Measurements from ENCODE around the gene MMP8. TPM values are rescaled to one million over a fixed set of nuclear protein-coding genes. Genes with fewer than 3 reads are reported as not detected.
"Not testable (repeated sequence)": the region's sequence is repeated elsewhere in the genome, so short reads cannot be mapped to it uniquely, and the experiment has no call there.

The MMP8 gene
- total RNA-seq, 4 donors from 2014 or later, result 0.24 to 0.45 TPM; not detected in 2

DNA sequence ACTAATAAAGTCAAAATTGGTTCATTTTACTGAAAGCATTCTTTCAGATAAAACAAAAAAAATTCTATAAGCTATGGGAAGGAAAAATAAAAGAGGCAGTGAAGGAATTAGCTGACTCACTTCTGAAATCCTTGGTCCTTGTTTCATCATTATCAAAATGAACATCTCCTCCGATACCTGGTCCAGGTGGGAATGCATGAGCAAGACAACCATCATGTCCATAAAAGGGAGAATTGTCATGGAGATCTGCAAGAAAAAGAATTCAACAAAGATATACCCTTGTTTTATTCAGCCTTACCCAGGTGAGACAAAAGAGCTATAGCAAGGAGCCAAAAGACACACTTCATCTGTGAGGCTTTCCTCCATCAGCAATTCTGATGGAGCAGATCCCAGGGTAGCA is 28.5 kb upstream of the MMP8 start:
- Histone ChIP-seq H3K27ac (no peak overlapping the region), H3K36me3 (no peaks in the 10 kb centered on the region), H3K4me3 (replicated peaks in 1 of 3) (no peak overlapping the region), H3K27me3 (no peaks in the 10 kb centered on the region), H3K4me1 (no peaks in the 10 kb centered on the region), H3K9me3 (no peaks in the 10 kb centered on the region)
- intact Hi-C loops (cut with DNase I), result no loop called here
- WGBS, 2 donors, result 94 to 98% methylated on average over 1 of the region's 1 CpG
- no peak for DNase-seq
- TF ChIP-seq POLR2A (IDR thresholded peaks at IDR 0.05), result no peak
- TF ChIP-seq, protein P1, sequence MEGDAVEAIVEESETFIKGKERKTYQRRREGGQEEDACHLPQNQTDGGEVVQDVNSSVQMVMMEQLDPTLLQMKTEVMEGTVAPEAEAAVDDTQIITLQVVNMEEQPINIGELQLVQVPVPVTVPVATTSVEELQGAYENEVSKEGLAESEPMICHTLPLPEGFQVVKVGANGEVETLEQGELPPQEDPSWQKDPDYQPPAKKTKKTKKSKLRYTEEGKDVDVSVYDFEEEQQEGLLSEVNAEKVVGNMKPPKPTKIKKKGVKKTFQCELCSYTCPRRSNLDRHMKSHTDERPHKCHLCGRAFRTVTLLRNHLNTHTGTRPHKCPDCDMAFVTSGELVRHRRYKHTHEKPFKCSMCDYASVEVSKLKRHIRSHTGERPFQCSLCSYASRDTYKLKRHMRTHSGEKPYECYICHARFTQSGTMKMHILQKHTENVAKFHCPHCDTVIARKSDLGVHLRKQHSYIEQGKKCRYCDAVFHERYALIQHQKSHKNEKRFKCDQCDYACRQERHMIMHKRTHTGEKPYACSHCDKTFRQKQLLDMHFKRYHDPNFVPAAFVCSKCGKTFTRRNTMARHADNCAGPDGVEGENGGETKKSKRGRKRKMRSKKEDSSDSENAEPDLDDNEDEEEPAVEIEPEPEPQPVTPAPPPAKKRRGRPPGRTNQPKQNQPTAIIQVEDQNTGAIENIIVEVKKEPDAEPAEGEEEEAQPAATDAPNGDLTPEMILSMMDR (IDR thresholded peaks at IDR 0.05), result no peak

DNA sequence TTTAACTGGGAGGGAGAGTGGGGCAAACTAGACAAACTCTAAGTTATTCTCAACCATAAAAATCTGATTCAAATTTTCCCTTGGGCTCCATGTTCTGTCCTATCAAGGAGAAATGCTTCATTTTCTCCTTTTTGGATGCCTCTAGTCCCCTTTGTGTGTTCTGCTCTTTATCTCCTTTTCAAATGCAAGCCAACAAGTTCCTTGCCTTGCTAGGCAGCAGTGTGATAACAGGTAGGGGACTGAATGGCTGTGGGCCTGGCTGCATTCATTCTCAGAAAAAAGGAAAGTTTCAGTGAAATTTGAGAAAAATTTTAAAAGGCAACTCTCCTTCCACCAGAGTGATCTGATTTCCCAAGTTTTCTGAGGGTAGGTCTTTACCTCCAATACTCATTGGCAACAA is 26.9 kb upstream of the MMP8 start:
- Histone ChIP-seq H3K27me3 (no peaks in the 10 kb centered on the region), H3K9me3 (no peaks in the 10 kb centered on the region), H3K27ac (no peak overlapping the region), H3K4me3 (replicated peaks in 1 of 3) (no peak overlapping the region), H3K4me1 (no peaks in the 10 kb centered on the region), H3K36me3 (no peaks in the 10 kb centered on the region)
- intact Hi-C loops (cut with DNase I), result no loop called here
- DNase-seq, result no peak
- no peak for TF ChIP-seq POLR2A (IDR thresholded peaks at IDR 0.05)
- TF ChIP-seq, protein P1 (IDR thresholded peaks at IDR 0.05), result no peak

DNA sequence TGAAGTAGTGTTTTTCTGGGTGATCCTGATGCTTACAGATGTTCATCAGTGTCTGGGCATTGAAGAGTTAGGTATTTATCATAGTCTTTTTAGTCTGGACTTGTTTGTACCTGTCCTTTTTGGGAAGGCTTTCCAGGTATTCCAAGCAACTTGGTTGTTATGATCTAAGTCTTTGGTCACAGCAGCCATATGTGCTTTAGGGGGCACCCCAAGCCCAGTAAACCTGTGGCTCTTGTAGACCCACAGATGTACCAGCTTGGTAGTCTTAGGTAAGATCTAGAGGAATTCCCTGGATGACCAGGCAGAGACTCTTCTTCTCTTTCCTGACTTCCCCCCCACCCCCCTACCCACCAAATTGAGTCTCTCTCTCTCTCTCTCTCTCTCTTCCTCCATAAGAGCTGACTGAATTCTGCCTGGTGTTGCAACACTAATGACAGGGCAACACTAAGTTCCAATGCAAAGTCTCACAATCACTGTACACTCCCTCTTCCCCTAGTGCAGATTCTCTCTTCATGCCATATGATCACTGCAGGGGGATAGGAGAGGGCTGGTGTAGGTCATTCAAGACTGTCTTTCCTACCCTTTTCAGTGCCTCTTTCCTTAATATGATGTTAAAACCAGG is 24.5 kb upstream of the MMP8 start:
- TF ChIP-seq, protein P1 (IDR thresholded peaks at IDR 0.05), result no peak
- no peak for TF ChIP-seq POLR2A (IDR thresholded peaks at IDR 0.05)
- Histone ChIP-seq H3K4me3 (replicated peaks in 1 of 3) (no peak overlapping the region), H3K27ac (no peak overlapping the region), H3K36me3 (no peaks in the 10 kb centered on the region), H3K27me3 (no peaks in the 10 kb centered on the region), H3K9me3 (no peaks in the 10 kb centered on the region), H3K4me1 (no peaks in the 10 kb centered on the region)
- DNase-seq, result no peak
- intact Hi-C loops (cut with DNase I), result no loop called here

DNA sequence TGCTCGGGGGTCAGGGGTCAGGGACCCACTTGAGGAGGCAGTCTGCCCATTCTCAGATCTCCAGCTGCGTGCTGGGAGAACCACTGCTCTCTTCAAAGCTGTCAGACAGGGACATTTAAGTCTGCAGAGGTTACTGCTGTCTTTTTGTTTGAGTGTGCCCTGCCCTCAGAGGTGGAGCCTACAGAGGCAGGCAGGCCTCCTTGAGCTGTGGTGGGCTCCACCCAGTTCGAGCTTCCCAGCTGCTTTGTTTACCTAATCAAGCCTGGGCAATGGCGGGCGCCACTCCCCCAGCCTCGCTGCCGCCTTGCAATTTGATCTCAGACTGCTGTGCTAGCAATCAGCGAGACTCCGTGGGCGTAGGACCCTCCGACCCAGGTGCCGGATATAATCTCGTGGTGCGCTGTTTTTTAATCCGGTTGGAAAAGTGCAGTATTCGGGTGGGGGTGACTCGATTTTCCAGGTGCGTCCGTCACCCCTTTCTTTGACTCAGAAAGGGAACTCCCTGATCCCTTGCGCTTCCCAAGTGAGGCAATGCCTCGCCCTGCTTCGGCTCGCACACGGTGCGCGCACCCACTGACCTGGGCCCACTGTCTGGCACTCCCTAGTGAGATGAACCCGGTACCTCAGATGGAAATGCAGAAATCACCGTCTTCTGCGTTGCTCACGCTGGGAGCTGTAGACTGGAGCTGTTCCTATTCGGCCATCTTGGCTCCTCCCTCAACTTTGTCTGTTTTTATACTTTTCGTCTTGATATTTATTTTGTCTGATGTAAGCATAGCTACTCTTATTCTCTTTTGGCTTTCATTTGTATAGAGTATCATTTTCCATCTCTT is 22.2 kb upstream of the MMP8 start:
- H3K4me3 ChIP-seq (replicated peaks in 1 of 3); H3K36me3 ChIP-seq; H3K9me3 ChIP-seq; H3K27ac ChIP-seq; DNase-seq; H3K4me1 ChIP-seq; H3K27me3 ChIP-seq; intact Hi-C loops (cut with DNase I): not testable (repeated sequence)
- 90% methylated on average over 27 to 30 of the region's 32 CpGs for WGBS, 2 donors

DNA sequence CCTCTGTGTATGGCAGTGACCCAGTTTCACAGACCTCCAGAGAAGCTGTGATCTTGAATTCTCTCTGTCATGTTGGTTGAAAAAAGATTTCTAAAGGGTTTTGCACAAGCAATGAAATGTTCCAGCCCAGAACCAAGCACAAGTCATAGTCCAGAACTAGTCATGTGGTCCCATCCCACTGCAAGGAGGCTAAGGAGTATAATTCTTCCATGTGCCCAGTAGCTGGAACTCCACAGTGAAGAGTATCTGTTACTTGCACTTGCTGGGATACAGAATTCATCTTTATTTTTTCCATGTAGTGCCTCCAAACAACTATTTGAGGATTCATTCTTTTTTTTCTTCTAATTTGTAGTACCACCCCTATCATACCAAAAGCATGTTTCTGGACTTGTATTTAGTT is 9.9 kb upstream of the MMP8 start:
- no peaks in the 10 kb centered on the region for H3K9me3 ChIP-seq
- H3K36me3 ChIP-seq, result no peaks in the 10 kb centered on the region
- TF ChIP-seq POLR2A (IDR thresholded peaks at IDR 0.05), result no peak
- TF ChIP-seq, protein P1 (IDR thresholded peaks at IDR 0.05), result no peak
- H3K27me3 ChIP-seq, result no peaks in the 10 kb centered on the region
- no peak for DNase-seq
- intact Hi-C loops (cut with DNase I), result no loop called here
- no peak overlapping the region for H3K27ac ChIP-seq
- H3K4me3 ChIP-seq (replicated peaks in 1 of 3), result no peak overlapping the region
- H3K4me1 ChIP-seq, result no peaks in the 10 kb centered on the region

Data from thyroid gland (tissue), 4 donors.